Measurements from ENCODE around the gene RECQL.

The RECQL gene

DNA sequence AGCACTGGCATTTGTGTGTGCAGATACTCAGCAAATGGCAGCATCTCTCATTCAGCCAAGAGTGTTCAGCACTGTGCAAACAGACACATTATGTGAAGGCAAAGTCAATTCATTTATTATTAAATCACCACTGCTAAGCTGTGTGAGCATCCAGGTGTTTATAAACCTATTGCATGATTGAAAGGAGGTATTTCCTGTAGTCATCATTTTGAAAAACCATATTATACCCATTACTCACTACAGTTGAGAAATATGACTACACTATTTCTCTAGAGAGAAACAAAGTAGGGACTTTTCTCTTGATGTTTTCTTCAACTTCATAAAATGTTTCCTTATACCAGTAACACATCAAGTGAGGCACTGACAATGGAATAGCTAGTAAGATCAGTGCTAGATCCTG, 38.4 kb upstream of the RECQL start:
- no peak for DNase-seq (ENCODE audit: insufficient read length, low spot score)
- TF ChIP-seq, protein P1, sequence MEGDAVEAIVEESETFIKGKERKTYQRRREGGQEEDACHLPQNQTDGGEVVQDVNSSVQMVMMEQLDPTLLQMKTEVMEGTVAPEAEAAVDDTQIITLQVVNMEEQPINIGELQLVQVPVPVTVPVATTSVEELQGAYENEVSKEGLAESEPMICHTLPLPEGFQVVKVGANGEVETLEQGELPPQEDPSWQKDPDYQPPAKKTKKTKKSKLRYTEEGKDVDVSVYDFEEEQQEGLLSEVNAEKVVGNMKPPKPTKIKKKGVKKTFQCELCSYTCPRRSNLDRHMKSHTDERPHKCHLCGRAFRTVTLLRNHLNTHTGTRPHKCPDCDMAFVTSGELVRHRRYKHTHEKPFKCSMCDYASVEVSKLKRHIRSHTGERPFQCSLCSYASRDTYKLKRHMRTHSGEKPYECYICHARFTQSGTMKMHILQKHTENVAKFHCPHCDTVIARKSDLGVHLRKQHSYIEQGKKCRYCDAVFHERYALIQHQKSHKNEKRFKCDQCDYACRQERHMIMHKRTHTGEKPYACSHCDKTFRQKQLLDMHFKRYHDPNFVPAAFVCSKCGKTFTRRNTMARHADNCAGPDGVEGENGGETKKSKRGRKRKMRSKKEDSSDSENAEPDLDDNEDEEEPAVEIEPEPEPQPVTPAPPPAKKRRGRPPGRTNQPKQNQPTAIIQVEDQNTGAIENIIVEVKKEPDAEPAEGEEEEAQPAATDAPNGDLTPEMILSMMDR (IDR thresholded peaks at IDR 0.05; ENCODE audit: insufficient read depth, missing control alignments) = no peak
- FAIRE-seq = no peak

DNA sequence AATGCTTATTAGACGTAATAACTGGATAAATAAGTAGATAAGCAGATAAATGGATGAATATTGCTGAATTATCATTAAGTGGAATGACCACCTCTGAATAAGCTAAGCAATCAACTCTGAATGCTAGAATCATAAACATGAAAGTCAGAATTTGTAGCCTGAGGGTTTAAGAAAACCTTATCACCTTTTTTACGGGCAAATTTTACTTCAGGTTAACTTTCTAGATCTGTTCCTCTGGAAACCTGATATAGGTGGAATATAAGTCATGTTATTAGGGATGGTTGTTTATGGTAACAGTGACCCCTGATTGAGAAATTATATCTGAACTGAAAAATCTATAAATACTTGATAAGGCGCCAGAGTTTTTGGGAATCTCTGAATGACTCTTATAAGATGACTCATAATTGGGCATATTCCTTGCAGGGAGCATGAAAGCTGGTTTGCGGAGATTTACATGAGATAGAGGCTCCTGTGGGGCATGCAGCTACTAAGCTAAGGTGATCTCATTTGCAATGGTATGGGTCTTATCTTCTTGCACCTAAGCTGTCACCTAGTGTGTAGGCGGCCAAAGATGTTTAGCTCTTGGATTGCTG, 36.7 kb upstream of the RECQL start:
- FAIRE-seq = no peak
- no peak for DNase-seq (ENCODE audit: insufficient read length, low spot score)
- TF ChIP-seq, protein P1 (IDR thresholded peaks at IDR 0.05; ENCODE audit: insufficient read depth, missing control alignments) = no peak

DNA sequence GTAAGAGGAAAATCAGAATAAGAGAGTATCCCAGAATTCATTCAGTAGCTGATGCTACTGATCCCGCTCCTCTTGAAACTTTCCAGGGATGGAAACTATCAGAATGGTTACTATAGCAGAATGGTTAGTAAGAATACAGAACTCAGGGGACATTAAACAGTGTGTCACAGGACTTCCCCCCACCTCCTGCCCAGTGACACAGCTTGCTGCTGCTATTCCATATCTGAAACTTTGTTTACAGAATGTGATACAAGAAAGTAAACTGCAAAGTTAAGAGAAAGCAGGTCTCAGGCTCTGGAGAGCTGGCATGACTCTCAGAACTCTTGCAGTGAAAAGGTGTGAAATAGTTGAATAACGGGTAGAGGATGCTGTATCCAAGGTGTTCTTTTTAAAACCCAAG, 28.0 kb upstream of the RECQL start:
- no peak for FAIRE-seq
- DNase-seq (ENCODE audit: insufficient read length, low spot score) = no peak
- TF ChIP-seq, protein P1 (IDR thresholded peaks at IDR 0.05; ENCODE audit: insufficient read depth, missing control alignments) = no peak

DNA sequence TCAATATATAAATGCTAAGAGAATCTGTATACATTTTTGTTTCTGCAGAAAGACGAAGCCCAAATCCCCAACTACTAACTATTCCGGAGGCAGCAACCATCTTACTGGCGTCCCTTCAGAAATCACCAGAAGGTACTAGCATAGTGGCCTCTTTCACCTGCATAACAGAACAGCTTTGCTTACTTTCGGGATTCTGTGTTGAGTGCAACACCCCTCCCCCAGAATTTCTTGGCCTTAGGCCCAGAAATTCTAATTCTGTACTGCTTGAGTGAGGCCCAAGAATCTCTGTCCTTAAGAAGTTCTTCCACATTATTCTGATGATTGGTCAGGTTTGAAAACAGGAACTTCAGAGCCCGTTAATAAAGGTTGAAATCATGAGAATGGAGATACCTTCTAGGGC, 27.5 kb upstream of the RECQL start:
- DNase-seq (ENCODE audit: insufficient read length, low spot score) (no peak), FAIRE-seq (no peak)
- TF ChIP-seq, protein P1 (IDR thresholded peaks at IDR 0.05; ENCODE audit: insufficient read depth, missing control alignments) = no peak

DNA sequence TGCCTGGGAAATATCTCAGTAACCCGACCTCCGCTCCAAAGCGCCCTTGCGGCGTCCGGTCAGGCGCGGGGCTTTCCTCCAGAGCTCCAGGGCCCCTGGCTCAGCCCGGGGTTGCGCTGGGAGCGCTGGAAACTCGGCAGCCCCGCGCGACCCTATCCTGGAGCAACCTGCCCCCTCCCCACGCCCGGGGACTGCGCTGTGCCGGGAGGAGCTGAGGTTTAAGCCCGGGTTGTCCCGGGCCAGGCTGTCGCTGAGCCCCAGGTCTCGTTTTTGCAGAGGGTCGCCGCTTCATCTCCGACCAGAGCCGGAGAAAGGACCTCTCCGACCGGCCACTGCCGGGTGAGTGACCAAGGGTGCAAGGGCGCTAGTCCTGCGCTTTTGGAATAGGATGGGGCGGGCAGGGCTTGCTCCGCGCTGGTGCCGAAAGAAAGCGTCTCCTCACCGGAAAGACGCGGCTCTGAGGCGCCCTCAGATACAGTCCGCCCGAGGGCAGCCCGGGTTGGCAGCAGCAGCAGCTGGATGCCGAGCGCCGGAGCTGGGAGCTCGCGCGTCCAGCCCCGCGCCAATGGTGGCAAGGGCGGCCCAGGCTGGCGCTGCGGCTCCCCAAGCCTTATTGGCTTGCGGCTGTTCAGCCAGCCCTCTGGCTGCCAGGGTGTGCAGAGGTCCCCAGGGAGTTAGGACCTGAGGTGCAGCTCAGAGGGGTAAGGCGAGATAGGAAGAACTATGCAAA, 26.2 kb upstream of the RECQL start:
- no peak for FAIRE-seq
- peak; percentile 43 for DNase-seq (ENCODE audit: insufficient read length, low spot score)
- TF ChIP-seq, protein P1 (IDR thresholded peaks at IDR 0.05; ENCODE audit: insufficient read depth, missing control alignments) = no peak

DNA sequence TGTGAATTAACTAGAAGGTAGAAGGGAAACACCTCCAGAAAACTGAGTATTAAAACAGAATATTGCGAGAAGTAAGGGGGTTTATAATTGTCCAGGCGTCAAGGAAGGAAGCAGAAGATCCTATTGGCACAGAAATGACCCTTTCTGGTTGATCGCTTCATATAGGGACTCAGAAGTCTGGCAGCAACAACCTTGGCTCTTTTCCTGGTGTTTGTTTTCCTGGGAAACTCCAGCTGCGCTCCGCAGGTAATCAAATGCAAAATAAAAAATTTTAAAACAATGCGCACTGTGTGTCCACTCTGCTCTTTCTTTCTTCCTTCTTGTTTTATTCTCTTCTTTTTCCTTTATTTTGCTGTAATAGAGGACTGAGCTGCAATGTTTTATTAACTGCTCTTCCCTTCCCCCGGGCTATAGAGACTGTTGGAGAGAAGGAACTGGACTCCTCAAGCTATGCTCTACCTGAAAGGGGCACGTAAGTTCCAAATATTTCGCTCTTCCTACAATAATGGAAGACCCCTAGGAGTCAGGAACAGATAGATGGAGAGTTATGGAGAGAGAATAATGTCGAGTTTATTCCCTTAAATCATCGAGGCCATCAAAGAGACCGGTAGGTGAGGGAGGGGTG, 25.4 kb upstream of the RECQL start:
- TF ChIP-seq, protein P1 (IDR thresholded peaks at IDR 0.05; ENCODE audit: insufficient read depth, missing control alignments) = no peak
- FAIRE-seq (no peak), DNase-seq (ENCODE audit: insufficient read length, low spot score) (no peak)

DNA sequence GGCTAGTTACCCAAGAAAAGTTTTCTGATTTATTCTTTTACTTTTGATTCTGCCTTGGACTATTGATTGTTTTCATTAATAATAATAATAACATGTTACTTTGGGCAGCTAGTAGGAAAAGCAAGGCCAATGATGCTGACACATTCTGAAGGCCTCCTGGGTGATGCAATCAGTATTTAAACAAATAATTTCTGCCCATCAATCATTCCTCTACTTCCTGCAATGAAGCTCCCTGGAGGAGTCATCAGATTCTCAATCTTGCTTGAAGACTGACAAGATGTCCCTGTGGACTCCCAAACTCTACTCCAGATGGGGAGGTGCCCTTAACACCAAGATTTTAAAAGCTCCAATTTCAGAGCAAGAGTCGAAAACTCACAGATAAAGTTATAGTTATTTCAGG, 24.6 kb upstream of the RECQL start, which contains the start of gene SPX:
SPX (plus strand) TSS at position 244 of the 400 bp plus-strand sequence. CDS start 177 bp downstream, outside the sequence.
- no peak for FAIRE-seq
- TF ChIP-seq, protein P1 (IDR thresholded peaks at IDR 0.05; ENCODE audit: insufficient read depth, missing control alignments) = no peak

More for the DNA sequence above, 24.6 kb upstream of the RECQL start, which contains the start of gene SPX:
- DNase-seq (ENCODE audit: insufficient read length, low spot score) = no peak

Measured in D721Med (cell line).